ENCODE measurements around the gene ATAD1. TPM values are rescaled to one million over a fixed set of nuclear protein-coding genes. Genes with fewer than 3 reads are reported as not detected.

The ATAD1 gene
- total RNA-seq, 1 experiment from 2014 or later: 62.0 TPM

GRCh38 chr10:87761153-87761552 lies 56.9 kb downstream of the ATAD1 start:
- no peaks in the 10 kb centered on the region for H3K27me3 ChIP-seq (ENCODE audit: control insufficient read depth, insufficient read depth, low read length)
- no TSS peak for BruUV-seq (replicated peaks)
- peaks cover 6% of the 10 kb centered on the region; the same call in 1 of the 2 replicates for H3K36me3 ChIP-seq (ENCODE audit: control insufficient read depth, insufficient read depth, low read length)
- CTCF ChIA-PET: no interaction called here
- H3K27ac ChIP-seq (ENCODE audit: low read length): no peak overlapping the region
- TF ChIP-seq REST (IDR thresholded peaks at IDR 0.05; ENCODE audit: insufficient read depth in 1 of 2, low read depth in 2 of 2, low read length in 1 of 2) (no peak), CTCF (IDR thresholded peaks at IDR 0.05) (no peak), POLR2AphosphoS5 (IDR thresholded peaks at IDR 0.05; ENCODE audit: low read depth, low read length) (no peak), SIN3A (IDR thresholded peaks at IDR 0.05; ENCODE audit: borderline replicate concordance, insufficient read depth, low read depth, low read length) (no peak), TCF7L2 (IDR thresholded peaks at IDR 0.05; ENCODE audit: low read depth, low read length) (no peak)
- DNase-seq (ENCODE audit: low read depth, low spot score) (no peak), ATAC-seq (no peak)
- intact Hi-C loops (cut with micrococcal nuclease; ENCODE audit: unreplicated experiment) (no loop called here), in situ Hi-C loops (cut with HindIII; ENCODE audit: low pct_unique_long_range_greater_than_20kb, low sequenced_read_pairs) (no loop called here)
- POLR2A ChIA-PET: interaction anchor here (1.1 kb wide), 1 partner anchor 256 kb away, joined by 5 read pairs; the partner anchor contains the start of gene MINPP1
- no peak overlapping the region for H3K4me3 ChIP-seq (ENCODE audit: low read depth in 2 of 2, low read length in 2 of 2)
- H3K4me1 ChIP-seq (ENCODE audit: control insufficient read depth, insufficient read depth, low read length): no peaks in the 10 kb centered on the region
- H3K9me3 ChIP-seq (ENCODE audit: control insufficient read depth, insufficient read depth, low read depth, low read length): no peaks in the 10 kb centered on the region

- Histone ChIP-seq H3K4me3 (ENCODE audit: low read depth in 2 of 2, low read length in 2 of 2) (no peak overlapping the region), H3K27ac (ENCODE audit: low read length) (no peak overlapping the region), H3K36me3 (ENCODE audit: control insufficient read depth, insufficient read depth, low read length) (peaks cover 7% of the 10 kb centered on the region), H3K4me1 (ENCODE audit: control insufficient read depth, insufficient read depth, low read length) (no peaks in the 10 kb centered on the region), H3K9me3 (ENCODE audit: control insufficient read depth, insufficient read depth, low read depth, low read length) (no peaks in the 10 kb centered on the region), H3K27me3 (ENCODE audit: control insufficient read depth, insufficient read depth, low read length) (no peaks in the 10 kb centered on the region)
- TF ChIP-seq TCF7L2 (IDR thresholded peaks at IDR 0.05; ENCODE audit: low read depth, low read length) (no peak), SIN3A (IDR thresholded peaks at IDR 0.05; ENCODE audit: borderline replicate concordance, insufficient read depth, low read depth, low read length) (no peak), CTCF (IDR thresholded peaks at IDR 0.05) (no peak), REST (IDR thresholded peaks at IDR 0.05; ENCODE audit: insufficient read depth in 1 of 2, low read depth in 2 of 2, low read length in 1 of 2) (no peak), POLR2AphosphoS5 (IDR thresholded peaks at IDR 0.05; ENCODE audit: low read depth, low read length) (no peak)
- intact Hi-C loops (cut with micrococcal nuclease; ENCODE audit: unreplicated experiment) (no loop called here), in situ Hi-C loops (cut with HindIII; ENCODE audit: low pct_unique_long_range_greater_than_20kb, low sequenced_read_pairs) (no loop called here)
- ATAC-seq: no peak
- ChIA-PET CTCF (no interaction called here), POLR2A (no interaction called here)
- no peak for DNase-seq (ENCODE audit: low read depth, low spot score)
- BruUV-seq (replicated peaks): no TSS peak
Observed at GRCh38 chr10:87760195-87760905, 57.7 kb downstream of the ATAD1 start.

All from Panc1 (cell line).